Measurements from ENCODE around the gene ZNF414.
"Not testable (repeated sequence)": the region's sequence is repeated elsewhere in the genome, so short reads cannot be mapped to it uniquely, and the experiment has no call there.

ZNF414 gene

DNA sequence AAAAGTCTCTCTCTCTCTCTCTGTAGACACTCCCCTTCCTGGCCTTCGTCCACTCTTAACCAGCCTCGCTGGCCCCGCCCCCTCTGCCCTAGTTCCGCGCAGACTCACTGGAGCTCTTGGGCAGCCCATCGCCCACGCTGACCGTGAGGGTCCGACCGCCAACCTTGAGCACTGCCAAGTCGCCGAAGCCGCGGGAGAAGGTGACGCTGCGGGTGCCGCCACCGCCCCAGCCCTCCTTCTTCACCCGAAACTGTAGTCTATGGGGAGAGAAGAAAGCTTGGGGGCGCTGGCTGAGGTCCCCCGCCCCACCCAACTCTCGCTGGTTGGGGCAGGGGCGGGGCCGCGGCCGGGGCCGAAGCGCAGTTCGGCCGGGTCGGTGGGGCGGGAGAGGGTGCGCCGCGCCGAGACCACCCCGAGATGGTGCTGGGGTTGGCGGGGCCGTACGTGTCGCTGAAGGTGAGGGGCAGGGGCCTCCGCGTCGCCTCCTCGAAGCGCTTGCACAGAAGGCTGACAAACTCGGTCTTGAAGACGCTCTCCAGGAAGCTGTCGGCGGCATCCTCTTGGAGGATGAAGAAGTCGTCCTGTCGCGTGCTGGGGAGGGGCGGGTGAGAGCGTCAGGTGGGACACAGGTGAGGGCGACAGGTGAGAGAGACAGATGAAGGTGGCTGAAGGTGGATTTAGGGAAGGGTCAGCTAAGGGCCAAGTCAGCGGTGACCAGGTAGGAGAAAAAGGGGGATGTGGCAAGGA lies 12.6 kb upstream of the ZNF414 start:
- Histone ChIP-seq H3K4me3 (ENCODE audit: low read depth, low read length) (peak overlapping the region; percentile 58), H3K27me3 (no peaks in the 10 kb centered on the region), H3K4me1 (no peaks in the 10 kb centered on the region), H3K36me3 (no peaks in the 10 kb centered on the region), H3K9me3 (no peaks in the 10 kb centered on the region)
- TF ChIP-seq, protein P1, sequence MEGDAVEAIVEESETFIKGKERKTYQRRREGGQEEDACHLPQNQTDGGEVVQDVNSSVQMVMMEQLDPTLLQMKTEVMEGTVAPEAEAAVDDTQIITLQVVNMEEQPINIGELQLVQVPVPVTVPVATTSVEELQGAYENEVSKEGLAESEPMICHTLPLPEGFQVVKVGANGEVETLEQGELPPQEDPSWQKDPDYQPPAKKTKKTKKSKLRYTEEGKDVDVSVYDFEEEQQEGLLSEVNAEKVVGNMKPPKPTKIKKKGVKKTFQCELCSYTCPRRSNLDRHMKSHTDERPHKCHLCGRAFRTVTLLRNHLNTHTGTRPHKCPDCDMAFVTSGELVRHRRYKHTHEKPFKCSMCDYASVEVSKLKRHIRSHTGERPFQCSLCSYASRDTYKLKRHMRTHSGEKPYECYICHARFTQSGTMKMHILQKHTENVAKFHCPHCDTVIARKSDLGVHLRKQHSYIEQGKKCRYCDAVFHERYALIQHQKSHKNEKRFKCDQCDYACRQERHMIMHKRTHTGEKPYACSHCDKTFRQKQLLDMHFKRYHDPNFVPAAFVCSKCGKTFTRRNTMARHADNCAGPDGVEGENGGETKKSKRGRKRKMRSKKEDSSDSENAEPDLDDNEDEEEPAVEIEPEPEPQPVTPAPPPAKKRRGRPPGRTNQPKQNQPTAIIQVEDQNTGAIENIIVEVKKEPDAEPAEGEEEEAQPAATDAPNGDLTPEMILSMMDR (IDR thresholded peaks at IDR 0.05; ENCODE audit: low read depth, low read length): no peak
- peak; percentile 96 for DNase-seq

DNA sequence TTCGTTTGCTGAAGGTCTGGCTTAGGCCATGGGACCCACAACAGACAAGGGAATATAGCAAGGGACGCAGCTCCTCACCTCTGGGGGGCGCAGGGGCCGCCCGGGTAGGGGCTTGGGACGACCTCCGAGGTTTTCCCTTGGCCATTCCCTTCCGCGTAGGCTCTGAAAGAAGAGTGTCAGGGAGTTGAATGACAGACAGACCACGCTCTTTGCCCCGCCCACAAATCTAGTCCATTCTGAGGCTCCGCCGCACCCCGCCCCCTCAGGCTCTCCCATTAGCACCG lies 11.4 kb upstream of the ZNF414 start:
- H3K36me3 ChIP-seq: no peaks in the 10 kb centered on the region
- no peak for DNase-seq
- H3K27me3 ChIP-seq: no peaks in the 10 kb centered on the region
- no peaks in the 10 kb centered on the region for H3K9me3 ChIP-seq
- peak overlapping the region; percentile 41 for H3K4me3 ChIP-seq (ENCODE audit: low read depth, low read length)
- TF ChIP-seq, protein P1 (IDR thresholded peaks at IDR 0.05; ENCODE audit: low read depth, low read length): peak; percentile 60
- no peaks in the 10 kb centered on the region for H3K4me1 ChIP-seq

DNA sequence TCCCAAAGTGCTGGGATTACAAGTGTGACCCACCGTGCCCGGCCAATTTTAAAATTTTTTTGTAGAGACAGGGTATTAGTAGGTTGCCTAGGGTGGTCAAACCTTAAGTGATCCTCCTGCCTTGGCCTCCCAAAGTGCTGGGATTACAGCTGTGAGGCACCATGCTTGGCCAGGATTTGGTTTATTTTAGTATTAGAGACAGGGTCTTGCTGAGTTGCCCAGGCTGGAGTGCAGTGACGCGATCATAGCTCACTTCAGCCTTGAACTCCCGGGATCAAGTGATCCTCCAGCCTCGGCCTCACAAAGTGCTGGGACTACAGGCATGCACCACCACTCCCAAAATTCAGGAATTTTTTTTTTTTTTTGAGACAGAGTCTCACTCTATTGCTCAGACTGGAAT lies 5.4 kb upstream of the ZNF414 start:
- TF ChIP-seq, protein P1 (IDR thresholded peaks at IDR 0.05; ENCODE audit: low read depth, low read length): no peak
- H3K36me3 ChIP-seq: no peaks in the 10 kb centered on the region
- H3K4me3 ChIP-seq (ENCODE audit: low read depth, low read length): no peak overlapping the region
- no peaks in the 10 kb centered on the region; the same call in 1 of the 2 replicates for H3K4me1 ChIP-seq
- no peak for DNase-seq
- no peaks in the 10 kb centered on the region for H3K27me3 ChIP-seq
- H3K9me3 ChIP-seq: no peaks in the 10 kb centered on the region

DNA sequence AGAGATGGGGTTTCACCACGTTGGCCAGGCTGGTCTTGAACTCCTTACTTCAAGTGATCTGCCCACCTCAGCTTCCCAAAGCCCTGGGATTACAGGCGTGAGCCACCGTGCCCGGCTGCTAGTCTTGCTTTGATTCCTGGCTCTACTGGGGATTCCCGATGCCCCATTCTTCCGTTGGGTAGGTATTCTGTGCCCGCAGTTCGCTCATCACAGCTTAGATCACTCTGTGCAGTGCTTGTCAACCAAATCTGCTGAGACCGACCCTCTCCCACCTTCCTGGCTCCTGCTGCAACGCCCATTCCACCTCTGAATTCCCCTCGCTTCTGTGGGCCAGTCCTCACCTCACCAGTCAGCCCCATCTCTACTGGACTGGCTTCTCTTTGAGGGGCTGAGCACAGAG lies 4.6 kb upstream of the ZNF414 start:
- no peaks in the 10 kb centered on the region for H3K9me3 ChIP-seq
- TF ChIP-seq, protein P1 (IDR thresholded peaks at IDR 0.05; ENCODE audit: low read depth, low read length): no peak
- no peaks in the 10 kb centered on the region for H3K27me3 ChIP-seq
- no peaks in the 10 kb centered on the region; the same call in 1 of the 2 replicates for H3K4me1 ChIP-seq
- no peak for DNase-seq
- no peak overlapping the region for H3K4me3 ChIP-seq (ENCODE audit: low read depth, low read length)
- no peaks in the 10 kb centered on the region for H3K36me3 ChIP-seq

DNA sequence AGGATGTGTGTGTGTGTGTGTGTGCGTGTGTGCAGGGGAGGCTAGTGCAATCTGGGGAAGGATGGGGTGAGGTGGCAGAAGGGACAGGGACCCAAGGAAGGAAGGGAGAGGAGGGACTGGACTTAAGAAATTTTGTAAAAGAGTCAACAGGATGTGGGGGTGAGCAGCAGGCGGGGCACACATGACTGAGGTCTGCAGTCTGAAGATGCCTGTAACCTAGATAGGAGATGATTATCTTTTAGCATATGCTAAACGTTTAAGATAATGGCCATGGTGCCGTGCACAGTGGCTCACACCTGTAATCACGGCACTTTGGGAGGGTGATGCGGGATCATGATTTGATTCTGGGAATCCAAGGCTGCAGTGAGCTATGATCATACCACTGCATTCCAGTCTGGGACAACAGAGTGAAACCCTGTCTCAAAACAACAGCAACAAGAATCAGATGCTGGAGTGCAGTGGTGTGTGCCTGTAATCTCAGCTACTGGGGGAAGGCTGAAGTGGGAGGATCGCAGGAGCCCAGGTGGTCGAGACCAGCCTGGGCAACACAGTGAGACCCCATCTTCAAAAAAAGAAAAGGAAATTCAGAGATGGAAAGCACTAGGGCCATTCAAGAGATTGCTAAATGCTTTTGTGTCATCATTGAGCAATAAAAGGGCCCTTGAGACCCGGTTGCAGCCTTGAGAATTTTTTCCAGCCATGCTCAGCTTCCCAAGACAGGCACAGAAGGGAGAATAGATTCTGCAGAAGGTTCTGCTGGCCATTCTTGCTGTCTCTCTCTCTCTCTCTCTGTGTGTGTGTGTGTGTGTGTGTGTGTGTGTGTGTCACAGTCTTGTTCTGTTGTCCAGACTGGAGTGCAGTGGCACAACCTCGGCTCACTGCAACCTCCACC lies 3.8 kb upstream of the ZNF414 start:
- H3K4me1 ChIP-seq: no peaks in the 10 kb centered on the region; the same call in 1 of the 2 replicates
- H3K27me3 ChIP-seq: no peaks in the 10 kb centered on the region
- H3K36me3 ChIP-seq: no peaks in the 10 kb centered on the region
- TF ChIP-seq, protein P1 (IDR thresholded peaks at IDR 0.05; ENCODE audit: low read depth, low read length): no peak
- H3K9me3 ChIP-seq: no peaks in the 10 kb centered on the region
- H3K4me3 ChIP-seq (ENCODE audit: low read depth, low read length): no peak overlapping the region
- no peak for DNase-seq

DNA sequence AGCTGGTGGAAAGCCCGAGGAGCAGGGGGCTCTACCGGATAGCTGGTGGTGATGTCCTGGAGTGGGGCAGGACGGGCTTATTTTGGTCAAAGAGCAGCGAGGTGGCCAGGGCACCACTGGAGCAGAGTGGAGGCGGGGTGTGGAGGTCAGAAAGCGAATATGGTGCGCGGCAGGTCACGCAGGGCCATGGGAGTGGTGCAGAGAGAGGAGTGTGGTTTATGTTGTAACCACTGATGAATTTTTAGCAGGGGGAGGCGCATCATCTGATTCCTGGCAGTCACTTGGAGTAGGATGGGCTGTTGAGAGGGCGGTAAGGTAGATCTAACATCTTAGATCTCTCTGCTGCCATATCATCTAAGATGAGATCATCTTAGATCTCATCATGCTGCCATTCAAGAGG lies 1.4 kb upstream of the ZNF414 start:
- Histone ChIP-seq H3K4me1 (no peaks in the 10 kb centered on the region; the same call in 1 of the 2 replicates), H3K27me3 (no peaks in the 10 kb centered on the region), H3K9me3 (no peaks in the 10 kb centered on the region), H3K4me3 (ENCODE audit: low read depth, low read length) (no peak overlapping the region), H3K36me3 (peaks cover 8% of the 10 kb centered on the region; the same call in 1 of the 2 replicates)
- TF ChIP-seq, protein P1 (IDR thresholded peaks at IDR 0.05; ENCODE audit: low read depth, low read length): no peak
- DNase-seq: no peak

DNA sequence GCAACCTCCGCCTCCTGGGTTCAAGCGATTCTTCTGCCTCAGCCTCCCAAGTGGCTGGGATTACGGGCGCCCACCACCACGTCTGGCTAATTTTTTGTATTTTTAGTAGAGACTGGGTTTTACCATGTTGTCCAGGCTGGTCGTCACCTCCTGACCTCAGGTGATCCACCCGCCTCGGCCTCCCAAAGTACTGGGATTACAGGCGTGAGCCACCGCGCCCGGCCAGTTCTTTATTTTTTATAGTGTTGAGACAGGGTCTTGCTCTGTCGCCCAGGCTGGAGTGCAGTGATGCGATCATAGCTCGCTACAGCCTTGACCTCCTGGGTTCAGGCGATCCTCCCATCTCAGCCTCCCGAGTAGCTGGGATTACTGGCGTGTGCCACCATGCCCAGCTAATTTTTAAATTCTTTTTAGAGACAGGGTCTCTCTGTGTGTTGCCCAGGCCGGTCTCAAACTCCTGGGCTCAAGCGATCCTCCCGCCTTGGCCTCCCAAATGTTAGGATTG lies 590 bp upstream of the ZNF414 start:
- not testable (repeated sequence) for DNase-seq, H3K27me3 ChIP-seq, H3K9me3 ChIP-seq, H3K36me3 ChIP-seq, H3K4me1 ChIP-seq
- H3K4me3 ChIP-seq (ENCODE audit: low read depth, low read length): peak overlapping the region; percentile 66

Measured in BE2C (cell line).